ENCODE results near the gene TGFBR3L.

The TGFBR3L gene

GRCh38 chr19:7921302-7921966 lies 6.8 kb downstream of the TGFBR3L start:
- Histone ChIP-seq H3K4me1 (peaks cover 70% of the 10 kb centered on the region), H3K27me3 (peaks cover 36% of the 10 kb centered on the region), H3K4me3 (peak overlapping the region; percentile 67), H3K36me3 (peaks cover 19% of the 10 kb centered on the region), H3K9ac (peak overlapping the region; percentile 72), H3K9me3 (no peaks in the 10 kb centered on the region), H3K27ac (0 out of 2 replicates have a peak overlapping the region, but pooled peaks have one; percentile 4), H3K4me2 (peak overlapping the region; percentile 99), H4K20me1 (peaks cover 77% of the 10 kb centered on the region)
- no peak for TF ChIP-seq Cebpa-rat (IDR thresholded peaks at IDR 0.05)

- TF ChIP-seq Cebpa-rat (IDR thresholded peaks at IDR 0.05) = no peak
- Histone ChIP-seq H3K36me3 (peaks cover 25% of the 10 kb centered on the region), H3K4me3 (no peak overlapping the region), H3K9me3 (no peaks in the 10 kb centered on the region), H4K20me1 (peaks cover 75% of the 10 kb centered on the region), H3K27ac (no peak overlapping the region), H3K27me3 (peaks cover 28% of the 10 kb centered on the region), H3K9ac (0 out of 2 replicates have a peak overlapping the region, but pooled peaks have one; percentile 72), H3K4me1 (peaks cover 65% of the 10 kb centered on the region), H3K4me2 (peak overlapping the region; percentile 99; the same call in 1 of the 2 replicates)
Measured at GRCh38 chr19:7921967-7922835, 7.6 kb downstream of the TGFBR3L start.

GRCh38 chr19:7922836-7923195 lies 8.2 kb downstream of the TGFBR3L start:
- H3K27ac ChIP-seq = no peak overlapping the region
- no peak for TF ChIP-seq Cebpa-rat (IDR thresholded peaks at IDR 0.05)
- H3K4me1 ChIP-seq = peaks cover 58% of the 10 kb centered on the region
- peaks cover 75% of the 10 kb centered on the region for H4K20me1 ChIP-seq
- H3K4me3 ChIP-seq = no peak overlapping the region
- no peak overlapping the region for H3K9ac ChIP-seq
- no peaks in the 10 kb centered on the region for H3K9me3 ChIP-seq
- peaks cover 25% of the 10 kb centered on the region for H3K36me3 ChIP-seq
- H3K27me3 ChIP-seq = peaks cover 22% of the 10 kb centered on the region
- H3K4me2 ChIP-seq = no peak overlapping the region; the same call in 1 of the 2 replicates

- Histone ChIP-seq H3K27me3 (peaks cover 14% of the 10 kb centered on the region), H3K36me3 (peaks cover 25% of the 10 kb centered on the region)
Measured at GRCh38 chr19:7923295-7924191, 8.9 kb downstream of the TGFBR3L start.

GRCh38 chr19:7924241-7924640 lies 9.6 kb downstream of the TGFBR3L start:
- Histone ChIP-seq H4K20me1 (peaks cover 75% of the 10 kb centered on the region), H3K27me3 (peaks cover 7% of the 10 kb centered on the region), H3K27ac (no peak overlapping the region)

More at GRCh38 chr19:7923295-7924191, 8.9 kb downstream of the TGFBR3L start:
- Histone ChIP-seq H3K9me3 (no peaks in the 10 kb centered on the region), H3K4me2 (peak overlapping the region; percentile 97), H3K27ac (no peak overlapping the region), H3K4me1 (peaks cover 54% of the 10 kb centered on the region), H3K9ac (0 out of 2 replicates have a peak overlapping the region, but pooled peaks have one; percentile 29), H3K4me3 (no peak overlapping the region), H4K20me1 (peaks cover 75% of the 10 kb centered on the region)
- TF ChIP-seq Cebpa-rat (IDR thresholded peaks at IDR 0.05) = no peak

GRCh38 chr19:7924651-7925170 lies 10.1 kb downstream of the TGFBR3L start:
- H3K9me3 ChIP-seq = no peaks in the 10 kb centered on the region
- H3K9ac ChIP-seq = peak overlapping the region; percentile 71; the same call in 1 of the 2 replicates
- H3K27me3 ChIP-seq = peaks cover 3% of the 10 kb centered on the region
- H4K20me1 ChIP-seq = peaks cover 75% of the 10 kb centered on the region
- H3K4me3 ChIP-seq = peak overlapping the region; percentile 70
- H3K27ac ChIP-seq = no peak overlapping the region
- peak overlapping the region; percentile 97 for H3K4me2 ChIP-seq
- H3K36me3 ChIP-seq = peaks cover 28% of the 10 kb centered on the region
- H3K4me1 ChIP-seq = peaks cover 51% of the 10 kb centered on the region
- no peak for TF ChIP-seq Cebpa-rat (IDR thresholded peaks at IDR 0.05)

More at GRCh38 chr19:7924241-7924640, 9.6 kb downstream of the TGFBR3L start:
- no peak for TF ChIP-seq Cebpa-rat (IDR thresholded peaks at IDR 0.05)
- H3K9ac ChIP-seq = no peak overlapping the region
- H3K4me3 ChIP-seq = no peak overlapping the region
- H3K4me2 ChIP-seq = peak overlapping the region; percentile 97
- H3K9me3 ChIP-seq = no peaks in the 10 kb centered on the region
- H3K4me1 ChIP-seq = peaks cover 51% of the 10 kb centered on the region
- peaks cover 28% of the 10 kb centered on the region for H3K36me3 ChIP-seq

- no peaks in the 10 kb centered on the region for H3K27me3 ChIP-seq
- peak overlapping the region; percentile 71 for H3K9ac ChIP-seq
- no peaks in the 10 kb centered on the region for H3K9me3 ChIP-seq
- H3K36me3 ChIP-seq = peaks cover 31% of the 10 kb centered on the region
- peak overlapping the region; percentile 70 for H3K4me3 ChIP-seq
- TF ChIP-seq Cebpa-rat (IDR thresholded peaks at IDR 0.05) = no peak
- peaks cover 53% of the 10 kb centered on the region for H3K4me1 ChIP-seq
- H3K27ac ChIP-seq = peak overlapping the region; percentile 63; the same call in 1 of the 2 replicates
- peak overlapping the region; percentile 97 for H3K4me2 ChIP-seq
- peaks cover 78% of the 10 kb centered on the region for H4K20me1 ChIP-seq
Measured at GRCh38 chr19:7925171-7925851, 10.7 kb downstream of the TGFBR3L start.

- Histone ChIP-seq H4K20me1 (peaks cover 82% of the 10 kb centered on the region), H3K4me2 (peak within 1 kb of the TSS; percentile 97), H3K4me1 (peaks cover 59% of the 10 kb centered on the region), H3K4me3 (peak within 1 kb of the TSS; percentile 70), H3K36me3 (peaks cover 40% of the 10 kb centered on the region), H3K27me3 (no peaks in the 10 kb centered on the region), H3K27ac (peak within 1 kb of the TSS; percentile 63; the same call in 1 of the 2 replicates), H3K9ac (peak within 1 kb of the TSS; percentile 71), H3K9me3 (no peaks in the 10 kb centered on the region)
- TF ChIP-seq Cebpa-rat (IDR thresholded peaks at IDR 0.05) = no peak
Measured at GRCh38 chr19:7926021-7926726, 11.5 kb downstream of the TGFBR3L start, which contains the start of gene CTXN1. CTXN1 (minus strand) TSS chr19:7926135; CDS start chr19:7925538, 597 bp downstream.

Data from BLaER1 (cell line).